Uterus (tissue), 4 donors: ENCODE measurements around the gene AARSD1. TPM values are rescaled to one million over a fixed set of nuclear protein-coding genes. Genes with fewer than 3 reads are reported as not detected.

Source experiments
- DNase-seq, 2 donors: peaks; one replicate each; pipeline ENCODE4 v3.0.0-alpha.2; 2019 to 2020
- H3K27ac ChIP-seq, 2 donors: fragments of 200-600 bp; sonication (generic); 1 replicate in 1 of 2; 2 replicates in 1 of 2; pipeline ENCODE4 v1.5.1; 2016 to 2018
- H3K27me3 ChIP-seq, 2 donors: fragments of 200-600 bp; sonication (generic); one replicate each; pipeline ENCODE4 v1.5.1; 2018 to 2019; ENCODE audit warnings: control low read depth in 1 of 2
- H3K36me3 ChIP-seq, 2 donors: fragments of 200-600 bp; sonication (generic); one replicate each; pipeline ENCODE4 v1.5.1; 2019; ENCODE audit warnings: control low read depth in 1 of 2
- H3K4me1 ChIP-seq, 2 donors: fragments of 200-600 bp; sonication (generic); one replicate each; pipeline ENCODE4 v1.5.1; 2018 to 2019; ENCODE audit warnings: control low read depth in 1 of 2
- H3K4me3 ChIP-seq, 2 donors: fragments of 200-600 bp; sonication (generic); 1 replicate in 1 of 2; 2 replicates in 1 of 2; pipeline ENCODE4 v1.5.1; 2018 to 2019; ENCODE audit warnings: mild to moderate bottlenecking in 1 of 2
- H3K9me3 ChIP-seq, 2 donors: fragments of 200-600 bp; sonication (generic); one replicate each; pipeline ENCODE4 v1.5.1; 2019; ENCODE audit warnings: control low read depth in 1 of 2
- POLR2A ChIP-seq, 2 donors: fragments of 450-650 bp; IDR thresholded peaks; one replicate each; pipeline ENCODE4 v1.6.1; 2016; ENCODE audit warnings: antibody characterized with exemption in 2 of 2, mild to moderate bottlenecking in 1 of 2, moderate library complexity in 1 of 2
- intact Hi-C: fragments of 100-400 bp; cut with DNase I; formaldehyde crosslinking; loops from one replicate; pipeline ENCODE4 v1.15.1; 2023; ENCODE audit warnings: low total_unique reads
- total RNA-seq, 4 donors: library from RNA; depleted of rRNA in 3 of 4; stranded (reverse); fragments of >200 nt in 3 of 4; gene quantifications; one replicate each; pipeline versions ENCODE4 v1.1.0 to v1.2.4, GENCODE V29; 2014 to 2023
- TF ChIP-seq, protein P1 (sequence below), 4 experiments: fragments of 200-600 bp in 2 of 4; fragments of 450-650 bp in 2 of 4; sonication (generic) in 2 of 4; IDR thresholded peaks; one replicate each; pipeline ENCODE4 v1.5.1; 2016 to 2019; ENCODE audit warnings: antibody characterized with exemption in 4 of 4, mild to moderate bottlenecking in 2 of 4, moderate library complexity in 1 of 4
- donor health status: DM: yes; HTN: yes; CAD: no.

AARSD1 gene
- total RNA-seq, 4 donors from 2014 or later: 5.6 to 69.9 (median 32.6) TPM

DNA sequence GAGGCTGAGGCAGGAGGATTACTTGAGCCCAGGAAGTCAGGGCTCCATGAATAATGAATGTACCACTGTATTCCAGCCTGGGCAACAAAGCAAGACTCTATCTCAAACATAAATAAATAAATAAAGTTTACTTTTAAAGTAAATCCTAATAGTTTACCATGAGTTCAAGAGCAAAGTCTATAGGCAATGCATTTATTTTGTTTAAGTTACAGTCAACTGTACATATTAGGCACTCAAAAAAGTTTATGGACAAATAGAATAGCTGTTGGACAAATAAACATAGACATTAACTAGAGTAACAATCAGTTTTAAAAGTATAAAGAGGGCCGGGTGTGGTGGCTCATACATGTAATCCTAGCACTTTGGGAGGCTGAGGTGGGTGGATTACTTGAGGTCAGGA is 3.7 kb upstream of the AARSD1 start:
- Histone ChIP-seq H3K36me3 (no peaks in the 10 kb centered on the region), H3K27ac (no peak overlapping the region), H3K27me3 (no peaks in the 10 kb centered on the region), H3K4me1 (no peaks in the 10 kb centered on the region), H3K9me3 (no peaks in the 10 kb centered on the region), H3K4me3 (no peak overlapping the region)
- intact Hi-C loops: no loop called here
- DNase-seq: no peak
- TF ChIP-seq, protein P1, sequence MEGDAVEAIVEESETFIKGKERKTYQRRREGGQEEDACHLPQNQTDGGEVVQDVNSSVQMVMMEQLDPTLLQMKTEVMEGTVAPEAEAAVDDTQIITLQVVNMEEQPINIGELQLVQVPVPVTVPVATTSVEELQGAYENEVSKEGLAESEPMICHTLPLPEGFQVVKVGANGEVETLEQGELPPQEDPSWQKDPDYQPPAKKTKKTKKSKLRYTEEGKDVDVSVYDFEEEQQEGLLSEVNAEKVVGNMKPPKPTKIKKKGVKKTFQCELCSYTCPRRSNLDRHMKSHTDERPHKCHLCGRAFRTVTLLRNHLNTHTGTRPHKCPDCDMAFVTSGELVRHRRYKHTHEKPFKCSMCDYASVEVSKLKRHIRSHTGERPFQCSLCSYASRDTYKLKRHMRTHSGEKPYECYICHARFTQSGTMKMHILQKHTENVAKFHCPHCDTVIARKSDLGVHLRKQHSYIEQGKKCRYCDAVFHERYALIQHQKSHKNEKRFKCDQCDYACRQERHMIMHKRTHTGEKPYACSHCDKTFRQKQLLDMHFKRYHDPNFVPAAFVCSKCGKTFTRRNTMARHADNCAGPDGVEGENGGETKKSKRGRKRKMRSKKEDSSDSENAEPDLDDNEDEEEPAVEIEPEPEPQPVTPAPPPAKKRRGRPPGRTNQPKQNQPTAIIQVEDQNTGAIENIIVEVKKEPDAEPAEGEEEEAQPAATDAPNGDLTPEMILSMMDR (IDR thresholded peaks at IDR 0.05): no peak
- no peak for TF ChIP-seq POLR2A (IDR thresholded peaks at IDR 0.05)

DNA sequence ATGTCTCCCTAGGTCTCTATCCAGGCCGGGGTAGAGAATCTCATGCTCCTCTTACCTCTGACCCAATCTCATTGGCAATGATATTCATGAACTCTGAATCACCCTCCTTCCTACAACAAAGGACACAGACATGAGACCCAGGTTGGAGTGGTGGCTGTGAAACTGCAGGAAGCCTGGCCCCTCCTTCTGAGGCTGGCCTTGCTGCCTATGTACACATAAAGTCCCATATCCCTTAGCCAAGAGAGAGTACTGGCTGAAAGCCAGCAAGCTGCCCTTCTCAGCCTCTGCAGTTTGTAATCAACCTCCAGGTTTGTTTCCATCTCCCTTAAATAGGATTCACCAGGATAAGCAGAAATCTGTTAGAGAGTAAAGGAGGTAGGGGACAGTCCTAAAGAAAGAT is 10.6 kb downstream of the AARSD1 start:
- no peaks in the 10 kb centered on the region for H3K9me3 ChIP-seq
- DNase-seq: no peak
- H3K27me3 ChIP-seq: no peaks in the 10 kb centered on the region
- TF ChIP-seq, protein P1 (IDR thresholded peaks at IDR 0.05): no peak
- TF ChIP-seq POLR2A (IDR thresholded peaks at IDR 0.05): no peak
- no peak overlapping the region for H3K4me3 ChIP-seq
- H3K27ac ChIP-seq: no peak overlapping the region
- no peaks in the 10 kb centered on the region for H3K4me1 ChIP-seq
- intact Hi-C loops: no loop called here
- no peaks in the 10 kb centered on the region for H3K36me3 ChIP-seq

DNA sequence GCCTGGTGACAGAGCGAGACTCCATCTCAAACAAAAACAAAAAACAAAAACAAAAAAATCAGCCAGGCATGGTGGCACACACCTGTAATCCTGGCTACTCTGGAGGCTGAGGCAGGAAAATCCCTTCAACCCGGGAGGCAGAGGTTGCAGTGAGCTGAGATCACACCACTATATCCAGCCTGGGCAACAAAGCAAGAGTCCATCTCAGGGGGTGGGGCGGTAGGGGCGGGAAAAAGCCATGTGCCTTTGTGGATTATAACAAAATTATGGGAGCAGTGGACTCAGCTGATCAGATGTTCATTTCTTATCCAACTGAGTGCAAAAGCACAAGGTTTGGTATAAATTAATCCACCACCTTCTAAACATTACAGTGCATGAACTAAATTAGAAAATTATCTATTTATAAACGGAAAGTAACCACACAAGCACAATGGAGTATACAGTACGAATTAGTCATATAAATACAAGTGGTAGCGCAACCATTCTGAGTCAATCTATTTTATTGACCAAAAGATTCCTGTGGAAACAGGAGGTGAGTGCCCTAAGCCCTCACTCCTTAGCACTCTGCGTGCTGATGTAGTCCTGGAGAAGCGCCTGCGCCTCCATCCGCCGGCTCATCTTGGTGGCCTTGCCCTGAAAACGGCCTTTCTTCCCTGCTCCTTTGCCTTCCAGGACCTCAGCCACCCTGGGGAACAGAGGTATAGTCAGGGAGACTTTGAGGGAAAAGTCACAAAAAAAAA is 14.0 kb downstream of the AARSD1 start:
- intact Hi-C loops: no loop called here

DNA sequence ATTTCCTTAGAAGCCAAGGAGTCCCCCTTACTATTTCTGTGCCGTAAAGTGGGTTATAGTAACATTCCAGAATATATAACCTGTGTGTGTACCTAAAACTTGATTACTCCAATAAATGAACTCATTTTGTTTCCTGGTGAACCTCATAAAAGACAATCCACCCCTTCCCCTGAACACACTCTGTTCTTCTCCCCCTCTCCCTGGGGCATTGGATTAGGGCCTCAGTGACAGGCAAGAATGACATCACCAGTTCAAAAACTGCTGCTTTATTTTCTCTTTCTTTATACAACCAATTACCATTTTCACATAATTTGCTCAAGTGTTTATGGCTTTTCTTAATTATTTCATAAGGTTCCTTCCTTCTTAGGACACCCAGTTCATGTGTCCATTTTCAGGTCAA is 17.4 kb downstream of the AARSD1 start:
- TF ChIP-seq, protein P1 (IDR thresholded peaks at IDR 0.05): no peak
- no peak for TF ChIP-seq POLR2A (IDR thresholded peaks at IDR 0.05)
- intact Hi-C loops: no loop called here
- no peak for DNase-seq
- no peaks in the 10 kb centered on the region for H3K27me3 ChIP-seq
- H3K9me3 ChIP-seq: no peaks in the 10 kb centered on the region
- no peak overlapping the region for H3K27ac ChIP-seq
- no peaks in the 10 kb centered on the region for H3K36me3 ChIP-seq
- H3K4me1 ChIP-seq: no peaks in the 10 kb centered on the region
- no peak overlapping the region for H3K4me3 ChIP-seq

More for the DNA sequence above, 14.0 kb downstream of the AARSD1 start:
- H3K27ac ChIP-seq: no peak overlapping the region
- H3K4me1 ChIP-seq: no peaks in the 10 kb centered on the region
- H3K4me3 ChIP-seq: no peak overlapping the region
- TF ChIP-seq, protein P1 (IDR thresholded peaks at IDR 0.05): no peak
- TF ChIP-seq POLR2A (IDR thresholded peaks at IDR 0.05): no peak
- DNase-seq: no peak
- H3K9me3 ChIP-seq: no peaks in the 10 kb centered on the region
- H3K36me3 ChIP-seq: no peaks in the 10 kb centered on the region
- no peaks in the 10 kb centered on the region for H3K27me3 ChIP-seq

DNA sequence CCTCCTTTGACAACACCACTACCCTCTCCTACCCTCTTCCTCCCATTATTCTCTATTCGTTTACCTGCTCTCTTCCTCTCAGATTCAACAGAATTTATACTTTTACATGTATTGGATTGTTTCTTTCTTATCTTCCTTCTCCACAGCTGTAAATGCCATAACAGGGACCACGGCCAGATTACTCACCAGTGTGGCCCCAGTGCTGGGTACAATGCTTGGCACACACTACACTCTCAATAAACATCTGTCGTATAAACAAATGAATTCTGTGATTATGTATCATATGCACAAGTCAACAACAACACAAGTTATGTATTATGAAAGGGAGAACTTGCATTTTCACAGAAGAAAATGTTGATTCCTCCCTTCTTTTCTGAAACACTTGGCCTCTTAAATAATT is 20.0 kb downstream of the AARSD1 start:
- intact Hi-C loops: no loop called here
- no peak for TF ChIP-seq POLR2A (IDR thresholded peaks at IDR 0.05)
- TF ChIP-seq, protein P1 (IDR thresholded peaks at IDR 0.05): no peak
- Histone ChIP-seq H3K36me3 (no peaks in the 10 kb centered on the region), H3K4me1 (no peaks in the 10 kb centered on the region), H3K27me3 (no peaks in the 10 kb centered on the region), H3K27ac (no peak overlapping the region), H3K4me3 (no peak overlapping the region), H3K9me3 (no peaks in the 10 kb centered on the region)
- no peak for DNase-seq
